DND-41 (cell line): Measurements from ENCODE around the gene HRH2.
"Not testable (repeated sequence)": the region's sequence is repeated elsewhere in the genome, so short reads cannot be mapped to it uniquely, and the experiment has no call there.

Experiments
- ATAC-seq: fragments of 200-7000 bp; cut with Tn5 transposase; 3 replicates; pipeline ENCODE4 v1.9.1; 2021; ENCODE audit warnings: low read depth; ENCODE audit not compliant: insufficient read depth
- DNase-seq: peaks from one replicate; pipeline ENCODE4 v3.0.0-alpha.2; 2020
- H2AFZ ChIP-seq: 2 replicates; pipeline ENCODE4 v1.6.0; 2012; ENCODE audit warnings: low read depth, low read length
- H3K27ac ChIP-seq: 2 replicates; pipeline ENCODE4 v1.5.1; 2012; ENCODE audit warnings: low read length, inconsistent platforms
- H3K27me3 ChIP-seq: fragments of 200-600 bp; sonication (generic); 2 replicates; pipeline ENCODE4 v1.6.0; 2012; ENCODE audit warnings: low read length, mild to moderate bottlenecking, inconsistent platforms; ENCODE audit not compliant: insufficient read depth, poor library complexity
- H3K36me3 ChIP-seq: 2 replicates; pipeline ENCODE4 v1.5.1; 2012; ENCODE audit warnings: low read length, inconsistent platforms; ENCODE audit not compliant: insufficient read depth
- H3K4me1 ChIP-seq: 2 replicates; pipeline ENCODE4 v1.5.1; 2012; ENCODE audit warnings: mild to moderate bottlenecking, low read length; ENCODE audit not compliant: insufficient read depth
- H3K4me2 ChIP-seq: 2 replicates; pipeline ENCODE4 v1.6.0; 2012; ENCODE audit warnings: mild to moderate bottlenecking, moderate library complexity, low read length, inconsistent platforms; ENCODE audit not compliant: insufficient read depth
- H3K4me3 ChIP-seq, 2 experiments: fragments of 200-600 bp in 1 of 2; shearing (Covaris generic) in 1 of 2; 2 replicates each; pipeline ENCODE4 v1.5.1; 2012 to 2016; ENCODE audit warnings: inconsistent platforms in 2 of 2, low read length in 2 of 2, mild to moderate bottlenecking in 2 of 2, low read depth in 1 of 2, moderate library complexity in 1 of 2
- H3K79me2 ChIP-seq: 2 replicates; pipeline ENCODE4 v1.6.0; 2012; ENCODE audit warnings: low read length, inconsistent platforms; ENCODE audit not compliant: insufficient read depth
- H3K9ac ChIP-seq: 2 replicates; pipeline ENCODE4 v1.6.0; 2012; ENCODE audit warnings: low read depth, mild to moderate bottlenecking, inconsistent platforms, low read length, moderate library complexity
- H3K9me3 ChIP-seq: 2 replicates; pipeline ENCODE4 v1.5.1; 2012; ENCODE audit warnings: low read length, moderate library complexity, mild to moderate bottlenecking, inconsistent platforms; ENCODE audit not compliant: insufficient read depth, severe bottlenecking
- H4K20me1 ChIP-seq: 2 replicates; pipeline ENCODE4 v1.6.0; 2012; ENCODE audit warnings: low read length; ENCODE audit not compliant: insufficient read depth
- EZH2 ChIP-seq: IDR thresholded peaks from 3 replicates; pipeline ENCODE4 v1.6.1; 2012; ENCODE audit warnings: borderline replicate concordance, low read depth, mild to moderate bottlenecking, moderate library complexity, low read length, inconsistent platforms; ENCODE audit not compliant: severe bottlenecking
- TF ChIP-seq, protein P1 (sequence below): IDR thresholded peaks from 2 replicates; pipeline ENCODE4 v1.5.1; 2012; ENCODE audit warnings: borderline replicate concordance, low read length, moderate library complexity, mild to moderate bottlenecking; ENCODE audit not compliant: poor library complexity, severe bottlenecking; ENCODE audit errors: extremely low read depth

The HRH2 gene

DNA sequence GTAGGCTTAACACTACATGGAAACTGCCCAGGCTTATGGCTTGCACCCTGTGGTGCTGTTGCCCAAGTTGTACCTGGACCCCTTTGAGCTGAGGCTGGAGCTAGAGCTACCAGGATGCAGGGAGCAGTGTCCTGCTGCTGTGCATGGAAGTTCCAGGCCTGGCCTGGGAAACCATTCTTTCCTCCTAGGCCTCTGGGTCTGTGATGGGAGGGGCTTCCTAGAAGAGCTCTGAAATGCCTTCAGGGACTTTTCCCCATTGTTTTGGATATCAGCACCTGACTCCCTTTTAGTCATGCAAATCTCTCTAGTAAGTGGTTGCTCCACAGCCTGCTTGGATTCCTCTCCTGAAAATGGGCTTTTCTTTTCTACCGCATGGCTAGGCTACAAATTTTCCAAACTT lies 7.9 kb upstream of the HRH2 start:
- TF ChIP-seq, protein P1, sequence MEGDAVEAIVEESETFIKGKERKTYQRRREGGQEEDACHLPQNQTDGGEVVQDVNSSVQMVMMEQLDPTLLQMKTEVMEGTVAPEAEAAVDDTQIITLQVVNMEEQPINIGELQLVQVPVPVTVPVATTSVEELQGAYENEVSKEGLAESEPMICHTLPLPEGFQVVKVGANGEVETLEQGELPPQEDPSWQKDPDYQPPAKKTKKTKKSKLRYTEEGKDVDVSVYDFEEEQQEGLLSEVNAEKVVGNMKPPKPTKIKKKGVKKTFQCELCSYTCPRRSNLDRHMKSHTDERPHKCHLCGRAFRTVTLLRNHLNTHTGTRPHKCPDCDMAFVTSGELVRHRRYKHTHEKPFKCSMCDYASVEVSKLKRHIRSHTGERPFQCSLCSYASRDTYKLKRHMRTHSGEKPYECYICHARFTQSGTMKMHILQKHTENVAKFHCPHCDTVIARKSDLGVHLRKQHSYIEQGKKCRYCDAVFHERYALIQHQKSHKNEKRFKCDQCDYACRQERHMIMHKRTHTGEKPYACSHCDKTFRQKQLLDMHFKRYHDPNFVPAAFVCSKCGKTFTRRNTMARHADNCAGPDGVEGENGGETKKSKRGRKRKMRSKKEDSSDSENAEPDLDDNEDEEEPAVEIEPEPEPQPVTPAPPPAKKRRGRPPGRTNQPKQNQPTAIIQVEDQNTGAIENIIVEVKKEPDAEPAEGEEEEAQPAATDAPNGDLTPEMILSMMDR = no peak
- no peak for TF ChIP-seq EZH2
- no peak for DNase-seq
- peaks cover 43% of the 10 kb centered on the region for H3K4me1 ChIP-seq
- peaks cover 8% of the 10 kb centered on the region for H4K20me1 ChIP-seq
- ATAC-seq = no peak
- H3K36me3 ChIP-seq = no peaks in the 10 kb centered on the region
- no peak overlapping the region for H3K4me3 ChIP-seq
- H3K27me3 ChIP-seq = no peaks in the 10 kb centered on the region
- H3K27ac ChIP-seq = no peak overlapping the region
- no peak overlapping the region for H3K4me2 ChIP-seq
- H3K9me3 ChIP-seq = peaks cover 25% of the 10 kb centered on the region
- no peaks in the 10 kb centered on the region for H3K79me2 ChIP-seq
- H3K9ac ChIP-seq = no peak overlapping the region
- no peak overlapping the region for H2AFZ ChIP-seq

DNA sequence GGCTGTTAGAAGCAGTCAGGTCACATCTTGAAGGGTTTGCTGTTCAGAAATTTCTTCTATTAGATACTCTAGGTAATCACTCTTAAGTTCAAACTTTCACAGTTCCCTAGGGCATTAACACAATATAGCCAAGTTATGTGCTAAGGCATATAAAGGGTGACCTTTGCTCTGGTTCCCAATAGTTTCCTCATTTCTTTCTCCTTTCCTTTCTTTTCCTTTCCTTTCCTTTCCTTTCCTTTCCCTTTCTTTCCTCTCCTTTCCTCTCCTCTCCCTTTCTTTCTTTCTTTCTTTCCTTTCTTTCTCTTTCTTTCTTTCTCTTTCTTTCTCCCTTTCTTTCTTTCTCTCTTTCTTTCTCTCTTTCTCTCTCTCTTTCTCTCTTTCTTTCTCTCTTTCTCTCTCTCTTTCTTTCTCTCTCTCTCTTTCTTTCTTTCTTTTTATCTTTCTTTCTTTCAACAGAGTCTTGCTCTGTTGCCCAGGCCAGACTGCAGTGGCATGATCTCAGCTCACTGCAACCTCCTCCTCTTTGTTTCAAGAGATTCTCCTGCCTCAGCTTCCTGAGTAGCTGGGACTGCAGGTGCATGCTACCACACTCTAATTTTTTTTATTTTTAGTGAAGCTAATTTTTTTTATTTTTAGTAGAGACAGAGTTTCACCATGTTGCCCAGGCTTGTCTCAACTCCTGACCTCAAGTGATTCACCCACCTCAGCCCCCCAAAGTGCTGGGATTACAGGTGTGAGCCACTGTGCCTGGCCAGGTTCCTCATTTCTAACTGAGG lies 7.3 kb upstream of the HRH2 start:
- H4K20me1 ChIP-seq, H3K4me3 ChIP-seq, H3K79me2 ChIP-seq, H3K36me3 ChIP-seq, H3K9ac ChIP-seq, H3K27ac ChIP-seq, H3K27me3 ChIP-seq, H2AFZ ChIP-seq, H3K4me2 ChIP-seq: not testable (repeated sequence)
- H3K9me3 ChIP-seq = peaks cover 25% of the 10 kb centered on the region
- DNase-seq (peak; percentile 56), ATAC-seq (peak; percentile 27; the same call in 2 of the 3 replicates)
- peaks cover 43% of the 10 kb centered on the region for H3K4me1 ChIP-seq

DNA sequence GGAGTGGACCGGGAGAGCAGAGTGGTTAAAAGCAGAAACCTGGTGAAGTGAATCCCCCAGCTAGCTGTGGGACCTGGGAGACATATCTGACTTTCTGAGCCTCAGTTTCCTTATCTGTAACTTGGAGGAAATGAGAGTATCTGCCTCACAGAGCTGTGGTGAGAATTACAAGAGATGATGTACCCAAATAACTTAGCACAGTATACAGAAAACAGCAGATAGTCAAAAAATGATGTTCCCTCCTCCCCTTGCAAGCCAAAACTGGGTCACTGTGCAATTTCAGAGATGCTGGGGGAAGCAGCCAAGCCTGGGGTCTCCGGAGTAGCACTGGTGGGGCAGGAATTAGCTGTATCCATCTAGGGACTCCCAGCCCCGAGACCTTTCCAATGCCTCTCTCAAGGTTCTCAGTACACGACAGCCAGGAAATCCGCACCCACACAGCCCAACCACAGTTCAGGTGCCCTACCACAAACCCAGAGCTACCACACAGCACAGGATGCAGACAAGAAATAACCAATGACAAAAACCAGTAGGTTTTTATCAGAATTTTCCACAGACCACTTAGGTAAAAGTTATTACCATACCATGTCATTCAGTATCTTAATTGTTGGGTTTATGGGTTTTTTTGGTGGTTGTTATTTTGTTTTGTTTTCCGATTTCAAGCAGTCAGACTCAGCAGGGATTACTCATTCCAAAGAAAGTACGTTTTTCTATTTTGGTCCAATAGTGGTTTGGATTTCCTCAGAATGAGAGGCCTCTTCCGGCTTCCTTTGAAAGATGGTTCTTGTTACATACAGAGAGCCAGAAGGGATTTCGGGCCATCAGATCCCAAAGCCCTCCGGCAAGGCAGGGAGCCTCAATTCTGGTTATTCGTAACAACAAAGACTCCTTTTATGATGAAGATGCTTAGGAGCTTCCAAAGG lies 4.9 kb upstream of the HRH2 start:
- peak; percentile 91 for ATAC-seq

More for the DNA sequence above, 4.9 kb upstream of the HRH2 start:
- Histone ChIP-seq H3K4me2 (peak overlapping the region; percentile 35), H3K9ac (no peak overlapping the region), H3K79me2 (no peaks in the 10 kb centered on the region), H3K9me3 (peaks cover 21% of the 10 kb centered on the region), H3K27ac (peak overlapping the region; percentile 27; the same call in 1 of the 2 replicates), H4K20me1 (peaks cover 15% of the 10 kb centered on the region), H3K36me3 (no peaks in the 10 kb centered on the region), H3K4me1 (peaks cover 51% of the 10 kb centered on the region), H3K4me3 (no peak overlapping the region), H3K27me3 (peaks cover 16% of the 10 kb centered on the region), H2AFZ (no peak overlapping the region)
- peak; percentile 90 for DNase-seq
- TF ChIP-seq EZH2 = no peak
- TF ChIP-seq, protein P1 = no peak
